GM23338 (cell line): ENCODE measurements around the gene DET1.

Experiments used
- CREB1 ChIP-seq: fragments of 250-450 bp; sonication (Bioruptor Pico); IDR thresholded peaks from 2 replicates; pipeline ENCODE4 v1.5.0; 2020; ENCODE audit warnings: low read depth, mild to moderate bottlenecking, moderate library complexity
- EZH2 ChIP-seq: fragments of 200-600 bp; sonication (generic); IDR thresholded peaks from one replicate; pipeline ENCODE4 v1.8.0; 2017; ENCODE audit warnings: antibody characterized with exemption, mild to moderate bottlenecking, low read depth; ENCODE audit not compliant: unreplicated experiment
- EZH2phosphoT487 ChIP-seq: fragments of 200-600 bp; sonication (generic); IDR thresholded peaks from one replicate; pipeline ENCODE4 v1.8.1; 2018; ENCODE audit warnings: antibody characterized with exemption; ENCODE audit not compliant: unreplicated experiment
- JUNB ChIP-seq: IDR thresholded peaks from one replicate; pipeline ENCODE4 v1.6.1; 2016; ENCODE audit warnings: antibody characterized with exemption; ENCODE audit not compliant: unreplicated experiment
- NANOG ChIP-seq: IDR thresholded peaks from 2 replicates; pipeline ENCODE4 v1.6.1; 2016; ENCODE audit warnings: antibody characterized with exemption, borderline replicate concordance
- POLR2AphosphoS5 ChIP-seq: IDR thresholded peaks from 2 replicates; pipeline ENCODE4 v1.6.1; 2016; ENCODE audit warnings: antibody characterized with exemption, low read depth
- STAT1 ChIP-seq: IDR thresholded peaks from one replicate; pipeline ENCODE4 v1.6.1; 2016; ENCODE audit warnings: antibody characterized with exemption; ENCODE audit not compliant: unreplicated experiment
- ZNF114 ChIP-seq: fragments of 250-450 bp; sonication (Bioruptor Pico); IDR thresholded peaks from 2 replicates; pipeline ENCODE4 v1.5.0; 2020; ENCODE audit warnings: mild to moderate bottlenecking, moderate library complexity
- ZNF331 ChIP-seq: fragments of 250-450 bp; sonication (Bioruptor Pico); IDR thresholded peaks from 2 replicates; pipeline ENCODE4 v1.5.0; 2020; ENCODE audit warnings: low read depth, mild to moderate bottlenecking, moderate library complexity
- TF ChIP-seq, protein P1 (sequence below), 2 experiments: fragments of 200-600 bp in 1 of 2; sonication (generic) in 1 of 2; conservative IDR thresholded peaks; 2 replicates each; pipeline versions ENCODE4 v1.5.1 to v1.6.1; 2016 to 2017; ENCODE audit warnings: antibody characterized with exemption in 2 of 2, low read depth in 2 of 2, mild to moderate bottlenecking in 2 of 2, moderate library complexity in 1 of 2
- TF ChIP-seq, protein P2 (sequence below): IDR thresholded peaks from one replicate; pipeline ENCODE4 v1.6.1; 2018; ENCODE audit warnings: antibody characterized with exemption; ENCODE audit not compliant: unreplicated experiment
- TF ChIP-seq, protein P3 (sequence below): fragments of 250-450 bp; sonication (Bioruptor Pico); IDR thresholded peaks from 2 replicates; pipeline ENCODE4 v1.5.0; 2020; ENCODE audit warnings: mild to moderate bottlenecking, moderate library complexity
- TF ChIP-seq, protein P4 (sequence below): IDR thresholded peaks from 2 replicates; pipeline ENCODE4 v1.6.1; 2016; ENCODE audit warnings: antibody characterized with exemption

DNA sequence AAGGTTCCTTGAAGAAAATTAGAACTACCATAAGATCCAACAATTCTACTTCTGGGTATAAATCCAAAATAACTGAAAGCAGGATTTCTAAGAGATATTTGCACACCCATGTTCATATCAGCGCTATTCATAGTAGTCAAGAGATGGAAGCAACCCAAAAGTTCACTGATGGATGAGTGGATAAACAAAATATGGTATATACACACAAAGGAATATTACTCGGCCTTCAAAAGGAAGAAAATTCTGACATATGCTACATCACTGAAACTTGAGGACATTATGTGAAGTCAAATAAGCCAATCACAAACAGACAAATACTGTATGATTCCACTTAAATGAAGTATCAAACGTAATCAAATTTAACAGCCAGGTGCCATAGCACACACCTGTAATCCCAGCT is 13.1 kb downstream of the DET1 start:
- no peak for TF ChIP-seq POLR2AphosphoS5
- TF ChIP-seq, protein P1, sequence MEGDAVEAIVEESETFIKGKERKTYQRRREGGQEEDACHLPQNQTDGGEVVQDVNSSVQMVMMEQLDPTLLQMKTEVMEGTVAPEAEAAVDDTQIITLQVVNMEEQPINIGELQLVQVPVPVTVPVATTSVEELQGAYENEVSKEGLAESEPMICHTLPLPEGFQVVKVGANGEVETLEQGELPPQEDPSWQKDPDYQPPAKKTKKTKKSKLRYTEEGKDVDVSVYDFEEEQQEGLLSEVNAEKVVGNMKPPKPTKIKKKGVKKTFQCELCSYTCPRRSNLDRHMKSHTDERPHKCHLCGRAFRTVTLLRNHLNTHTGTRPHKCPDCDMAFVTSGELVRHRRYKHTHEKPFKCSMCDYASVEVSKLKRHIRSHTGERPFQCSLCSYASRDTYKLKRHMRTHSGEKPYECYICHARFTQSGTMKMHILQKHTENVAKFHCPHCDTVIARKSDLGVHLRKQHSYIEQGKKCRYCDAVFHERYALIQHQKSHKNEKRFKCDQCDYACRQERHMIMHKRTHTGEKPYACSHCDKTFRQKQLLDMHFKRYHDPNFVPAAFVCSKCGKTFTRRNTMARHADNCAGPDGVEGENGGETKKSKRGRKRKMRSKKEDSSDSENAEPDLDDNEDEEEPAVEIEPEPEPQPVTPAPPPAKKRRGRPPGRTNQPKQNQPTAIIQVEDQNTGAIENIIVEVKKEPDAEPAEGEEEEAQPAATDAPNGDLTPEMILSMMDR (conservative IDR thresholded peaks at IDR 0.05; ENCODE audit: low read depth in 2 of 2), result no peak
- no peak for TF ChIP-seq EZH2
- no peak for TF ChIP-seq JUNB
- TF ChIP-seq, protein P2, sequence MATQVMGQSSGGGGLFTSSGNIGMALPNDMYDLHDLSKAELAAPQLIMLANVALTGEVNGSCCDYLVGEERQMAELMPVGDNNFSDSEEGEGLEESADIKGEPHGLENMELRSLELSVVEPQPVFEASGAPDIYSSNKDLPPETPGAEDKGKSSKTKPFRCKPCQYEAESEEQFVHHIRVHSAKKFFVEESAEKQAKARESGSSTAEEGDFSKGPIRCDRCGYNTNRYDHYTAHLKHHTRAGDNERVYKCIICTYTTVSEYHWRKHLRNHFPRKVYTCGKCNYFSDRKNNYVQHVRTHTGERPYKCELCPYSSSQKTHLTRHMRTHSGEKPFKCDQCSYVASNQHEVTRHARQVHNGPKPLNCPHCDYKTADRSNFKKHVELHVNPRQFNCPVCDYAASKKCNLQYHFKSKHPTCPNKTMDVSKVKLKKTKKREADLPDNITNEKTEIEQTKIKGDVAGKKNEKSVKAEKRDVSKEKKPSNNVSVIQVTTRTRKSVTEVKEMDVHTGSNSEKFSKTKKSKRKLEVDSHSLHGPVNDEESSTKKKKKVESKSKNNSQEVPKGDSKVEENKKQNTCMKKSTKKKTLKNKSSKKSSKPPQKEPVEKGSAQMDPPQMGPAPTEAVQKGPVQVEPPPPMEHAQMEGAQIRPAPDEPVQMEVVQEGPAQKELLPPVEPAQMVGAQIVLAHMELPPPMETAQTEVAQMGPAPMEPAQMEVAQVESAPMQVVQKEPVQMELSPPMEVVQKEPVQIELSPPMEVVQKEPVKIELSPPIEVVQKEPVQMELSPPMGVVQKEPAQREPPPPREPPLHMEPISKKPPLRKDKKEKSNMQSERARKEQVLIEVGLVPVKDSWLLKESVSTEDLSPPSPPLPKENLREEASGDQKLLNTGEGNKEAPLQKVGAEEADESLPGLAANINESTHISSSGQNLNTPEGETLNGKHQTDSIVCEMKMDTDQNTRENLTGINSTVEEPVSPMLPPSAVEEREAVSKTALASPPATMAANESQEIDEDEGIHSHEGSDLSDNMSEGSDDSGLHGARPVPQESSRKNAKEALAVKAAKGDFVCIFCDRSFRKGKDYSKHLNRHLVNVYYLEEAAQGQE, result no peak
- no peak for TF ChIP-seq CREB1
- TF ChIP-seq EZH2phosphoT487, result no peak
- TF ChIP-seq, protein P3, sequence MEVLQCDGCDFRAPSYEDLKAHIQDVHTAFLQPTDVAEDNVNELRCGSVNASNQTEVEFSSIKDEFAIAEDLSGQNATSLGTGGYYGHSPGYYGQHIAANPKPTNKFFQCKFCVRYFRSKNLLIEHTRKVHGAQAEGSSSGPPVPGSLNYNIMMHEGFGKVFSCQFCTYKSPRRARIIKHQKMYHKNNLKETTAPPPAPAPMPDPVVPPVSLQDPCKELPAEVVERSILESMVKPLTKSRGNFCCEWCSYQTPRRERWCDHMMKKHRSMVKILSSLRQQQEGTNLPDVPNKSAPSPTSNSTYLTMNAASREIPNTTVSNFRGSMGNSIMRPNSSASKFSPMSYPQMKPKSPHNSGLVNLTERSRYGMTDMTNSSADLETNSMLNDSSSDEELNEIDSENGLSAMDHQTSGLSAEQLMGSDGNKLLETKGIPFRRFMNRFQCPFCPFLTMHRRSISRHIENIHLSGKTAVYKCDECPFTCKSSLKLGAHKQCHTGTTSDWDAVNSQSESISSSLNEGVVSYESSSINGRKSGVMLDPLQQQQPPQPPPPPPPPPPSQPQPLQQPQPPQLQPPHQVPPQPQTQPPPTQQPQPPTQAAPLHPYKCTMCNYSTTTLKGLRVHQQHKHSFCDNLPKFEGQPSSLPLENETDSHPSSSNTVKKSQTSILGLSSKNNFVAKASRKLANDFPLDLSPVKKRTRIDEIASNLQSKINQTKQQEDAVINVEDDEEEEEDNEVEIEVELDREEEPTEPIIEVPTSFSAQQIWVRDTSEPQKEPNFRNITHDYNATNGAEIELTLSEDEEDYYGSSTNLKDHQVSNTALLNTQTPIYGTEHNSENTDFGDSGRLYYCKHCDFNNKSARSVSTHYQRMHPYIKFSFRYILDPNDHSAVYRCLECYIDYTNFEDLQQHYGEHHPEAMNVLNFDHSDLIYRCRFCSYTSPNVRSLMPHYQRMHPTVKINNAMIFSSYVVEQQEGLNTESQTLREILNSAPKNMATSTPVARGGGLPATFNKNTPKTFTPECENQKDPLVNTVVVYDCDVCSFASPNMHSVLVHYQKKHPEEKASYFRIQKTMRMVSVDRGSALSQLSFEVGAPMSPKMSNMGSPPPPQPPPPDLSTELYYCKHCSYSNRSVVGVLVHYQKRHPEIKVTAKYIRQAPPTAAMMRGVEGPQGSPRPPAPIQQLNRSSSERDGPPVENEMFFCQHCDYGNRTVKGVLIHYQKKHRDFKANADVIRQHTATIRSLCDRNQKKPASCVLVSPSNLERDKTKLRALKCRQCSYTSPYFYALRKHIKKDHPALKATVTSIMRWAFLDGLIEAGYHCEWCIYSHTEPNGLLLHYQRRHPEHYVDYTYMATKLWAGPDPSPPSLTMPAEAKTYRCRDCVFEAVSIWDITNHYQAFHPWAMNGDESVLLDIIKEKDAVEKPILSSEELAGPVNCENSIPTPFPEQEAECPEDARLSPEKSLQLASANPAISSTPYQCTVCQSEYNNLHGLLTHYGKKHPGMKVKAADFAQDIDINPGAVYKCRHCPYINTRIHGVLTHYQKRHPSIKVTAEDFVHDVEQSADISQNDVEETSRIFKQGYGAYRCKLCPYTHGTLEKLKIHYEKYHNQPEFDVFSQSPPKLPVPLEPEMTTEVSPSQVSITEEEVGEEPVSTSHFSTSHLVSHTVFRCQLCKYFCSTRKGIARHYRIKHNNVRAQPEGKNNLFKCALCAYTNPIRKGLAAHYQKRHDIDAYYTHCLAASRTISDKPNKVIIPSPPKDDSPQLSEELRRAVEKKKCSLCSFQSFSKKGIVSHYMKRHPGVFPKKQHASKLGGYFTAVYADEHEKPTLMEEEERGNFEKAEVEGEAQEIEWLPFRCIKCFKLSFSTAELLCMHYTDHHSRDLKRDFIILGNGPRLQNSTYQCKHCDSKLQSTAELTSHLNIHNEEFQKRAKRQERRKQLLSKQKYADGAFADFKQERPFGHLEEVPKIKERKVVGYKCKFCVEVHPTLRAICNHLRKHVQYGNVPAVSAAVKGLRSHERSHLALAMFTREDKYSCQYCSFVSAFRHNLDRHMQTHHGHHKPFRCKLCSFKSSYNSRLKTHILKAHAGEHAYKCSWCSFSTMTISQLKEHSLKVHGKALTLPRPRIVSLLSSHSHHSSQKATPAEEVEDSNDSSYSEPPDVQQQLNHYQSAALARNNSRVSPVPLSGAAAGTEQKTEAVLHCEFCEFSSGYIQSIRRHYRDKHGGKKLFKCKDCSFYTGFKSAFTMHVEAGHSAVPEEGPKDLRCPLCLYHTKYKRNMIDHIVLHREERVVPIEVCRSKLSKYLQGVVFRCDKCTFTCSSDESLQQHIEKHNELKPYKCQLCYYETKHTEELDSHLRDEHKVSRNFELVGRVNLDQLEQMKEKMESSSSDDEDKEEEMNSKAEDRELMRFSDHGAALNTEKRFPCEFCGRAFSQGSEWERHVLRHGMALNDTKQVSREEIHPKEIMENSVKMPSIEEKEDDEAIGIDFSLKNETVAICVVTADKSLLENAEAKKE (CRISPR knock-in tag), result no peak
- TF ChIP-seq, protein P4, sequence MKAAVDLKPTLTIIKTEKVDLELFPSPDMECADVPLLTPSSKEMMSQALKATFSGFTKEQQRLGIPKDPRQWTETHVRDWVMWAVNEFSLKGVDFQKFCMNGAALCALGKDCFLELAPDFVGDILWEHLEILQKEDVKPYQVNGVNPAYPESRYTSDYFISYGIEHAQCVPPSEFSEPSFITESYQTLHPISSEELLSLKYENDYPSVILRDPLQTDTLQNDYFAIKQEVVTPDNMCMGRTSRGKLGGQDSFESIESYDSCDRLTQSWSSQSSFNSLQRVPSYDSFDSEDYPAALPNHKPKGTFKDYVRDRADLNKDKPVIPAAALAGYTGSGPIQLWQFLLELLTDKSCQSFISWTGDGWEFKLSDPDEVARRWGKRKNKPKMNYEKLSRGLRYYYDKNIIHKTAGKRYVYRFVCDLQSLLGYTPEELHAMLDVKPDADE, result no peak
- TF ChIP-seq ZNF331 (CRISPR knock-in tag), result no peak
- TF ChIP-seq NANOG, result no peak
- no peak for TF ChIP-seq ZNF114
- no peak for TF ChIP-seq STAT1
